ENCODE results near the gene DTYMK. TPM values are rescaled to one million over a fixed set of nuclear protein-coding genes. Genes with fewer than 3 reads are reported as not detected.

The DTYMK gene
- total and polyA plus RNA-seq, 2 donors (not counting 3 experiments of a cell fraction or from before 2014, with no cell fraction given) = 67.0 to 104 TPM

GRCh38 chr2:241671457-241672240, 15.0 kb downstream of the DTYMK start:
- H4K20me1 ChIP-seq (replicated peaks; ENCODE audit: control insufficient read depth, extremely low read depth, insufficient read depth, low read length) = no peaks in the 10 kb centered on the region
- no peaks in the 10 kb centered on the region for H3K27me3 ChIP-seq (ENCODE audit: control insufficient read depth in 2 of 2, insufficient read depth in 2 of 2, low read length in 2 of 2)
- TF ChIP-seq EZH2 (IDR thresholded peaks at IDR 0.05; ENCODE audit: borderline replicate concordance, low read depth, low read length, severe bottlenecking) (no peak), POLR2AphosphoS5 (IDR thresholded peaks at IDR 0.05; ENCODE audit: insufficient read depth, low read depth, low read length) (no peak), FOS (IDR thresholded peaks at IDR 0.05; ENCODE audit: borderline replicate concordance, insufficient read depth, low read length) (no peak), MYC (IDR thresholded peaks at IDR 0.05; ENCODE audit: low read depth, low read length) (no peak), POLR2A (IDR thresholded peaks at IDR 0.05; ENCODE audit: low read depth, low read length) (no peak), MAX (IDR thresholded peaks at IDR 0.05; ENCODE audit: insufficient read depth, insufficient read length) (no peak), CTCF (IDR thresholded peaks at IDR 0.05; ENCODE audit: extremely low read depth in 1 of 2, insufficient read depth in 1 of 2, low read depth in 1 of 2, low read length in 2 of 2) (no peak), GATA2 (IDR thresholded peaks at IDR 0.05; ENCODE audit: insufficient read depth, insufficient read length, low read depth, low read length) (no peak), JUN (IDR thresholded peaks at IDR 0.05; ENCODE audit: borderline replicate concordance, insufficient read depth, insufficient read length, low read depth) (no peak)
- no peaks in the 10 kb centered on the region for H3K79me2 ChIP-seq (ENCODE audit: control insufficient read depth, insufficient read depth, low read length)
- intact Hi-C loops (cut with micrococcal nuclease) (no loop called here), dilution Hi-C loops (cut with MboI; ENCODE audit: extremely low pct_ligation_motif_present, low sequenced_read_pairs) (no loop called here)
- peaks cover 4% of the 10 kb centered on the region for H3K4me1 ChIP-seq (ENCODE audit: control insufficient read depth, extremely low read depth, insufficient read depth, low read length)
- no peak for DNase-seq (ENCODE audit: low read depth, low spot score)
- FAIRE-seq = no peak
- no TSS peak for BruUV-seq (replicated peaks)
- H3K4me2 ChIP-seq (ENCODE audit: insufficient read depth, low read length) = no peak overlapping the region
- no peak overlapping the region for H2AFZ ChIP-seq (ENCODE audit: low read depth, low read length)
- no peak overlapping the region for H3K4me3 ChIP-seq (replicated peaks in 1 of 3; ENCODE audit: insufficient read depth in 1 of 3, low read depth in 1 of 3, low read length in 3 of 3)
- peaks cover 2 to 31% of the 10 kb centered on the region in 2 experiments for H3K36me3 ChIP-seq (ENCODE audit: control insufficient read depth in 2 of 2, extremely low read depth in 1 of 2, insufficient read depth in 2 of 2, low read length in 2 of 2)
- no peaks in the 10 kb centered on the region for H3K9me3 ChIP-seq (replicated peaks; ENCODE audit: control insufficient read depth, insufficient read depth, low read length)
- H3K9ac ChIP-seq (replicated peaks; ENCODE audit: extremely low read depth, insufficient read depth, low read length) = no peak overlapping the region
- CTCF ChIA-PET = no interaction called here
- POLR2A ChIA-PET = no interaction called here
- H3K9me1 ChIP-seq (replicated peaks; ENCODE audit: control insufficient read depth, extremely low read depth, insufficient read depth, low read length) = no peaks in the 10 kb centered on the region
- no peak overlapping the region for H3K27ac ChIP-seq (ENCODE audit: insufficient read depth, low read depth, low read length)
